GM21717 (cell line): ENCODE data around the gene STPG4.
A peak's percentile ranks its signal among the peaks of the same experiment; 100 is the strongest.

Source experiments
- ATAC-seq: cut with Tn5 transposase; IDR thresholded peaks from one replicate; pipeline ENCODE4 v1.9.1; 2021; ENCODE audit warnings: mild to moderate bottlenecking, moderate library complexity; ENCODE audit not compliant: unreplicated experiment

The STPG4 gene

GRCh38 chr2:47038656-47039488 lies 116.2 kb downstream of the STPG4 start:
- peak; percentile 42 for ATAC-seq

- no peak for ATAC-seq
Observed at GRCh38 chr2:47037678-47038077, 117.4 kb downstream of the STPG4 start.
